Neural cell (in vitro differentiated cells): ENCODE results near the gene SPPL3.

ENCODE experiments used
- CTCF ChIP-seq: fragments of 450-650 bp; IDR thresholded peaks from 2 replicates; pipeline ENCODE4 v1.5.1; 2014; ENCODE audit warnings: antibody characterized with exemption, mild to moderate bottlenecking, moderate library complexity; ENCODE audit not compliant: poor library complexity, severe bottlenecking
- POLR2AphosphoS5 ChIP-seq: IDR thresholded peaks from 2 replicates; pipeline ENCODE4 v1.6.1; 2012

- TF ChIP-seq CTCF: no peak
- no peak for TF ChIP-seq POLR2AphosphoS5
Measured at GRCh38 chr12:120882055-120882555, 22.1 kb downstream of the SPPL3 start.
